HepG2 (cell line): ENCODE measurements around the gene CA7. TPM values are rescaled to one million over a fixed set of nuclear protein-coding genes. Genes with fewer than 3 reads are reported as not detected.

ENCODE experiments used
- ATAC-seq: fragments of 200-7000 bp; cut with Tn5 transposase; 3 replicates; pipeline ENCODE4 v1.9.1; 2020; ENCODE audit warnings: mild to moderate bottlenecking, moderate library complexity
- BruUV-seq: library from RNA; stranded (reverse); fragments of 400-500 nt; replicated peaks from 2 replicates; lab custom pipeline; 2021; lab: Mats Ljungman, UMichigan
- CTCF ChIA-PET: fragments of 300-600 bp; formaldehyde crosslinking; extraction: SDS; loops from one replicate; lab custom pipeline; 2021; ENCODE audit warnings: low total read pairs, inconsistent platforms, low intra/inter-chr PET ratio; lab: Yijun Ruan, JAX
- POLR2A ChIA-PET: fragments of 350-600 bp; sonication (Branson Sonifier 250); formaldehyde crosslinking; loops from one replicate; lab custom pipeline; 2020; ENCODE audit warnings: antibody characterized with exemption, inconsistent platforms; lab: Yijun Ruan, JAX
- DNase-seq: peaks from one replicate; pipeline ENCODE4 v3.0.0-alpha.2; 2015; ENCODE audit warnings: low spot score
- FAIRE-seq: peaks from 3 replicates; lab custom pipeline; 2011; peaks lifted over from hg19 to GRCh38; lab: Jason Lieb, UNC
- H2AFZ ChIP-seq: one replicate; pipeline ENCODE4 v1.6.1; 2011; ENCODE audit warnings: low read length, inconsistent platforms
- H3K27ac ChIP-seq: fragments of 300-600 bp; 3 replicates; pipeline ENCODE4 v1.8.0; 2011; ENCODE audit warnings: mixed run types, mild to moderate bottlenecking, mixed read lengths, low read length, inconsistent platforms; ENCODE audit not compliant: insufficient read depth; ENCODE audit errors: extremely low read length
- H3K27me3 ChIP-seq, 2 experiments: fragments of 200-600 bp in 1 of 2; 2 replicates in 1 of 2; 3 replicates in 1 of 2; pipeline versions ENCODE4 v1.6.0 to v1.8.0; 2011; ENCODE audit warnings: low read length in 2 of 2, mild to moderate bottlenecking in 2 of 2, moderate library complexity in 2 of 2, inconsistent platforms in 1 of 2; ENCODE audit not compliant: insufficient read depth in 2 of 2, control insufficient read depth in 1 of 2
- H3K36me3 ChIP-seq, 2 experiments: fragments of 200-600 bp in 1 of 2; replicated peaks in 1 of 2; 2 replicates in 1 of 2; 3 replicates in 1 of 2; pipeline versions ENCODE4 v1.5.1 to v1.8.0; 2011; ENCODE audit warnings: low read length in 2 of 2, inconsistent platforms in 1 of 2; ENCODE audit not compliant: insufficient read depth in 2 of 2, control insufficient read depth in 1 of 2
- H3K4me1 ChIP-seq: 2 replicates; pipeline ENCODE4 v1.5.1; 2012; ENCODE audit warnings: low read length, inconsistent platforms; ENCODE audit not compliant: insufficient read depth
- H3K4me2 ChIP-seq: 2 replicates; pipeline ENCODE4 v1.6.0; 2011; ENCODE audit warnings: low read depth, low read length, inconsistent platforms
- H3K4me3 ChIP-seq, 3 experiments: fragments of 200-600 bp in 1 of 3; sonication (generic), shearing (Covaris generic) in 1 of 3; replicated peaks in 1 of 3; 2 replicates each; pipeline ENCODE4 v1.5.1; 2011 to 2016; ENCODE audit warnings: low read length in 3 of 3, inconsistent platforms in 2 of 3, low read depth in 2 of 3, mild to moderate bottlenecking in 2 of 3, control low read depth in 1 of 3, mixed read lengths in 1 of 3; ENCODE audit not compliant: insufficient read depth in 1 of 3
- H3K79me2 ChIP-seq: one replicate; pipeline ENCODE4 v1.6.1; 2011; ENCODE audit warnings: low read length, inconsistent platforms; ENCODE audit not compliant: insufficient read depth
- H3K9ac ChIP-seq: 2 replicates; pipeline ENCODE4 v1.6.0; 2011; ENCODE audit warnings: mild to moderate bottlenecking, low read depth, low read length, inconsistent platforms; ENCODE audit not compliant: insufficient read depth
- H3K9me3 ChIP-seq: 2 replicates; pipeline ENCODE4 v1.5.1; 2012; ENCODE audit warnings: mild to moderate bottlenecking, low read length
- H4K20me1 ChIP-seq: 2 replicates; pipeline ENCODE4 v1.6.0; 2011; ENCODE audit warnings: inconsistent platforms, mild to moderate bottlenecking, low read length, moderate library complexity; ENCODE audit not compliant: insufficient read depth
- ATF2 ChIP-seq: sonication (generic); formaldehyde crosslinking; IDR thresholded peaks from 2 replicates; pipeline ENCODE4 v1.4.0; 2020; ENCODE audit warnings: missing genetic modification reagents
- BHLHE40 ChIP-seq: IDR thresholded peaks from 2 replicates; pipeline ENCODE4 v1.6.1; 2011; ENCODE audit warnings: low read length, improper control_type of control experiment
- FOXP1 ChIP-seq, 2 experiments: fragments of 450-650 bp in 1 of 2; IDR thresholded peaks; 2 replicates each; pipeline ENCODE4 v1.6.1; 2017 to 2018; ENCODE audit warnings: antibody characterized with exemption in 1 of 2
- GZF1 ChIP-seq: sonication (generic); formaldehyde crosslinking; IDR thresholded peaks from 2 replicates; pipeline ENCODE4 v1.5.1; 2020; ENCODE audit warnings: mild to moderate bottlenecking, missing genetic modification reagents
- KMT2A ChIP-seq: sonication (generic); formaldehyde crosslinking; IDR thresholded peaks from 2 replicates; pipeline ENCODE4 v1.4.0; 2020; ENCODE audit warnings: missing genetic modification reagents
- NFATC3 ChIP-seq: sonication (generic); formaldehyde crosslinking; IDR thresholded peaks from 2 replicates; pipeline ENCODE4 v1.5.1; 2020; ENCODE audit warnings: mild to moderate bottlenecking, missing genetic modification reagents
- NFKB2 ChIP-seq: sonication (generic); formaldehyde crosslinking; IDR thresholded peaks from 2 replicates; pipeline ENCODE4 v1.4.0; 2020; ENCODE audit warnings: missing genetic modification reagents, borderline replicate concordance
- STAG1 ChIP-seq: sonication (generic); formaldehyde crosslinking; IDR thresholded peaks from 2 replicates; pipeline ENCODE4 v1.4.0; 2020; ENCODE audit warnings: missing genetic modification reagents
- STAT6 ChIP-seq: sonication (generic); formaldehyde crosslinking; IDR thresholded peaks from 2 replicates; pipeline ENCODE4 v1.4.0; 2020; ENCODE audit warnings: missing genetic modification reagents, mild to moderate bottlenecking, borderline replicate concordance
- ZBTB21 ChIP-seq: sonication (generic); formaldehyde crosslinking; IDR thresholded peaks from 2 replicates; pipeline ENCODE4 v1.4.0; 2020; ENCODE audit warnings: missing genetic modification reagents
- ZFP37 ChIP-seq: sonication (generic); formaldehyde crosslinking; IDR thresholded peaks from 2 replicates; pipeline ENCODE4 v1.4.0; 2020; ENCODE audit warnings: missing genetic modification reagents, borderline replicate concordance
- ZNF274 ChIP-seq: sonication (generic); formaldehyde crosslinking; IDR thresholded peaks from 2 replicates; pipeline ENCODE4 v1.5.1; 2020; ENCODE audit warnings: mild to moderate bottlenecking, missing genetic modification reagents
- ZNF343 ChIP-seq: sonication (generic); formaldehyde crosslinking; IDR thresholded peaks from 2 replicates; pipeline ENCODE4 v1.4.0; 2020; ENCODE audit warnings: mild to moderate bottlenecking, missing genetic modification reagents
- ZNF660 ChIP-seq: sonication (generic); formaldehyde crosslinking; IDR thresholded peaks from 2 replicates; pipeline ENCODE4 v1.5.1; 2020; ENCODE audit warnings: mild to moderate bottlenecking, low read depth, missing genetic modification reagents, borderline replicate concordance
- ZNF704 ChIP-seq: sonication (generic); formaldehyde crosslinking; IDR thresholded peaks from 2 replicates; pipeline ENCODE4 v1.8.1; 2023; ENCODE audit warnings: mild to moderate bottlenecking, inconsistent platforms, moderate library complexity, missing genetic modification reagents, borderline replicate concordance
- ZNF746 ChIP-seq: sonication (generic); formaldehyde crosslinking; IDR thresholded peaks from 2 replicates; pipeline ENCODE4 v1.8.0; 2022; ENCODE audit warnings: mild to moderate bottlenecking, missing genetic modification reagents
- WGBS: methylation state at CpG from one replicate; pipeline ENCODE4 v1.1.6; 2017; ENCODE audit warnings: low lambda C conversion rate; 5-methylcytosine and 5-hydroxymethylcytosine counted together
- in situ Hi-C: cut with HindIII; loops from 2 replicates; pipeline ENCODE4 v1.10.0; 2017; ENCODE audit warnings: low pct_unique_long_range_greater_than_20kb; ENCODE audit not compliant: extremely low pct_ligation_motif_present
- intact Hi-C: fragments of 100-400 bp; cut with micrococcal nuclease; formaldehyde crosslinking; loops from one replicate; pipeline ENCODE4 v1.10.0; 2022; ENCODE audit not compliant: unreplicated experiment
- polyA plus RNA-seq, 8 experiments: library from polyadenylated mRNA; depleted of rRNA in 3 of 8; stranded (reverse) in 7 of 8; unstranded in 1 of 8; fragments of >200 nt; fragmentation: Illumina TruSeq in 4 of 8; extraction: Trizol in 4 of 8; gene quantifications; 2 replicates each; pipeline versions ENCODE4 v1.2.1 to v1.2.3, GENCODE V29; 2011 to 2016; ENCODE audit warnings: low read depth in 4 of 8, missing spikeins in 1 of 8, mixed read lengths in 1 of 8; ENCODE audit not compliant: insufficient read depth in 1 of 8
- total RNA-seq, 5 experiments: library from RNA; depleted of rRNA; stranded (reverse); fragments of >200 nt; fragmentation: Illumina TruSeq; extraction: Trizol; gene quantifications; 2 replicates each; pipeline ENCODE4 v1.2.3, GENCODE V29; 2016; ENCODE audit warnings: low read depth in 1 of 5

Gene CA7
- total and polyA plus RNA-seq, 2 of the 13 experiments (the other 11 are each of a cell fraction or from before 2014, with no cell fraction given): not detected

DNA sequence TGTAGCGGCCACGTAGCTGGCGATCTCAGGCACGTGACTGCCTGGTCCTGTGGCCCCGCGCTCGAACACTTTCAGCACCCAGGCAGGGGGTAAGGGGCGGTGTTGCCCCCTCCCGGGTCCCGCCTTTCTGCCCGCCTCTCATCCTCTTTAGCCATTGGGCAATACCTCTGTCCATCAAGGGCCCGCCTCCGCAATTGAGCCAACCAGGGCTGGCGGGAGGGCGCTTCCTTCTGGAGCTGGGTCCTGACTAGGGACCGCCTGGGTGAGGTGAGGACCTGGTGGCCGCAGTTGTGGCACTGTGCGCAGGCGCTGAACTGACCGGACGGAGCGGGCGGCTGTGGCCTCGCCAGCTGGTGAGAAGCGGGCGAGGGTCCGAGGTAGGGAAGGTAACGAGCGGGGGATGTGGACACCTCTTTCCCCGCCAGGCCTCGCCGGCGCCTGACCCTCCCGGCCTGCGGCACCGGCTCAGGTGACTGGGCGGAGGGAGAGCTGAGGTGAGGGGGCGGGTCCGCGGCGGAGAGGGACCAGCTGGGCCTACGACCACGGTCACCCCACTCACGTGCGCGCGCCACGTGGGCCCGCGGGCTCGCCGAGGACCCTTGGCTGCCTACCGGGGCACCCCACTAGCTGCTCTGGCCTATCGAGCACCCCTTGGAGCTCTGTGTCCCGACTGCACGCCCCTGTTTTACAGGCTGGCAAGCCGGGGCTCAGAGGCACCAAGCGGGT, 36.2 kb downstream of the CA7 start, which contains the start of gene PDP2 (continued):
- TF ChIP-seq NFKB2 (CRISPR knock-in tag) (peak; percentile 97; the same call in 1 of the 2 replicates), ZFP37 (peak; percentile 92; the same call in 1 of the 2 replicates), ZNF746 (CRISPR knock-in tag) (peak; percentile 50), ZNF704 (CRISPR knock-in tag) (peak; percentile 92), ZNF343 (CRISPR knock-in tag) (peak; percentile 91), STAT6 (CRISPR knock-in tag) (peak; percentile 26; the same call in 1 of the 2 replicates), ZNF274 (CRISPR knock-in tag) (peak; percentile 92; the same call in 1 of the 2 replicates)

- Histone ChIP-seq H3K9me3 (no peaks in the 10 kb centered on the region), H3K4me3 (peak overlapping the region; percentile 73 to 92 (median 85)), H3K4me2 (peak overlapping the region; percentile 90), H3K27ac (peak overlapping the region; percentile 69), H3K79me2 (peaks cover 28% of the 10 kb centered on the region), H2AFZ (no peak overlapping the region), H3K9ac (peak overlapping the region; percentile 78), H3K4me1 (peaks cover 40% of the 10 kb centered on the region), H3K36me3 (peaks cover 12 to 19% of the 10 kb centered on the region in 2 experiments; a peak in 4 of 5 replicates), H4K20me1 (no peaks in the 10 kb centered on the region), H3K27me3 (no peaks in the 10 kb centered on the region)
- DNase-seq (no peak), ATAC-seq (peak; percentile 49), FAIRE-seq (no peak)
- WGBS: 4% methylated on average over 17 of the region's 23 CpGs
- BruUV-seq: no TSS peak
- ChIA-PET CTCF (no interaction called here), POLR2A (interaction anchor here (0.7 to 2.7 kb wide), 14 partner anchors 10 to 148 kb away, joined by 3 to 30 read pairs (median 5); partner anchors contain the start of genes CBFB and NAE1)
- in situ Hi-C loops: no loop called here
- intact Hi-C loops: no loop called here
- TF ChIP-seq STAG1 (CRISPR knock-in tag) (no peak), FOXP1 (IDR thresholded peaks at IDR 0.05) (no peak), FOXP1 (CRISPR knock-in tag; IDR thresholded peaks at IDR 0.05) (no peak), ATF2 (no peak), BHLHE40 (no peak), GZF1 (no peak), ZBTB21 (no peak), NFATC3 (0 out of 2 replicates have a peak, but pooled peaks have one; percentile 5), ZNF660 (CRISPR knock-in tag) (no peak), KMT2A (CRISPR knock-in tag) (no peak)
These were observed 36.8 kb downstream of the CA7 start for GRCh38 chr16:66881014-66881417.
